Right cardiac atrium (tissue), 5 donors: ENCODE results near the gene GRM1. TPM values are rescaled to one million over a fixed set of nuclear protein-coding genes. Genes with fewer than 3 reads are reported as not detected.

Source experiments
- ATAC-seq, 2 donors: fragments of 200-7000 bp; cut with Tn5 transposase; one replicate each; pipeline versions ENCODE4 v1.8.0 to v1.9.1; 2020; ENCODE audit warnings: moderate library complexity in 2 of 2, mild to moderate bottlenecking in 1 of 2
- DNase-seq, 3 donors: peaks; one replicate each; pipeline ENCODE4 v3.0.0-alpha.2; 2020
- H3K27ac ChIP-seq: one replicate; pipeline ENCODE4 v1.5.1; 2013; ENCODE audit warnings: mild to moderate bottlenecking, low read length, control low read depth, moderate library complexity
- H3K27me3 ChIP-seq: one replicate; pipeline ENCODE4 v1.6.1; 2013; ENCODE audit not compliant: control insufficient read depth, insufficient read depth
- H3K4me1 ChIP-seq: one replicate; pipeline ENCODE4 v1.6.1; 2013; ENCODE audit warnings: low read length; ENCODE audit not compliant: control insufficient read depth, insufficient read depth
- H3K4me3 ChIP-seq: one replicate; pipeline ENCODE4 v1.5.1; 2013; ENCODE audit warnings: low read length, control low read depth
- H3K9me3 ChIP-seq: one replicate; pipeline ENCODE4 v1.6.1; 2013; ENCODE audit warnings: low read length; ENCODE audit not compliant: control insufficient read depth
- WGBS: extraction: QIAGEN DNeasy Blood & Tissue Kit; methylation state at CpG from one replicate; pipeline ENCODE4 v1.1.7; 2013; 5-methylcytosine and 5-hydroxymethylcytosine counted together
- intact Hi-C, 4 donors: fragments of 100-400 bp; cut with DNase I; formaldehyde crosslinking; loops; one replicate each; pipeline versions ENCODE4 v1.11.0 to v1.14.0; 2022 to 2023
- polyA plus RNA-seq: library from polyadenylated mRNA; stranded (reverse); fragments of 200-250 nt; gene quantifications from one replicate; pipeline ENCODE4 v1.2.3, GENCODE V29; 2013
- total RNA-seq, 4 donors: library from RNA; stranded (reverse); fragmentation: NEBNext Ultra II Directional; extraction: Animal tissue kit (Norgen Biotek cat#: 25700); gene quantifications; one replicate each; pipeline ENCODE4 v1.2.1, GENCODE V29; 2021
- donor health status: healthy with polysubstance abuse.
- donor health status: DM: no; HTN: yes; CAD: no.
- donor health status: DM: no; HTN: no; CAD: no.
- donor health status: DM: no; HTN: yes; CAD: no; lungs with severe emphysema.
- donor health status: DM: yes; HTN: yes; CAD: no.

GRM1 gene
- total and polyA plus RNA-seq, 5 donors: 0.02 to 0.89 (median 0.29) TPM

- Histone ChIP-seq H3K27ac (no peak overlapping the region), H3K4me3 (no peak overlapping the region), H3K9me3 (no peaks in the 10 kb centered on the region), H3K27me3 (no peaks in the 10 kb centered on the region), H3K4me1 (no peaks in the 10 kb centered on the region)
- 82% methylated on average over 1 of the region's 1 CpG for WGBS
- intact Hi-C loops: no loop called here
- ATAC-seq (no peak), DNase-seq (no peak)
These were observed 120.9 kb downstream of the GRM1 start for GRCh38 chr6:146149770-146150169.

DNA sequence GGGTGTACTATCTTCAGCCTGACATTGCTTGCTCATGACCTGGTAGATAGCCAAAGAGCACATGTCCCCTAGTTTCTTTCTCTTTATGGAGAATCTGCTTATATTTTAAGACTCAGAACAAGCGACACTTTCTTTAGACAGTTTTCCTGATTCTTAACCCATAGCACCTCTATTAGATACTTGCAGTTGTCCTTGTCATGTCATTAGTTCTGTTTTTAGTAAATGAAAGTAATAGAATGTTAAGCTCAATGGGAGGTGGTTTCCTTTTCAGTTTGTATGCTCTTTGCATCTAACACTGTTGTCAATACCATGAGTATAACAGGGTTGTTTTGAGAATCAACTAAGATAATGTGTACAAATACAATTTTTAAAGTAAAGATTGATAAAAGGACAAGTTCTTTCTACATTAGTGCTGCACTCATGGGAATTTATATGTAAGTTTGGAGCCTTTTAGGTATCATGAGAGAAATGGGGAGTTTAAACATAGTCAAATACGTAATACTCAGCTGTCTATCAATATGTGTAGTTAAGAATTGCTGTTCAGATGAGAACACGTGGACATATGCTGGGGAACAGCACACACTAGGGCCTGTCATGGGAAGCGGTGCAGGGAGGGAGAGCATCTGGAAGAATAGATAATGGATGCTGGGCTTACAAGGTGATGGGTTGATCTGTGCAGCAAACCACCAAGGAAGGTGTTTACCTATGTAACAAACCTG lies 124.3 kb downstream of the GRM1 start:
- H3K4me3 ChIP-seq: no peak overlapping the region
- intact Hi-C loops: no loop called here
- no peaks in the 10 kb centered on the region for H3K27me3 ChIP-seq
- ATAC-seq (no peak), DNase-seq (no peak)
- no peak overlapping the region for H3K27ac ChIP-seq
- no peaks in the 10 kb centered on the region for H3K4me1 ChIP-seq
- 70% methylated on average over 4 of the region's 4 CpGs for WGBS
- no peaks in the 10 kb centered on the region for H3K9me3 ChIP-seq

GRCh38 chr6:146154197-146154596 lies 125.3 kb downstream of the GRM1 start:
- ATAC-seq: no peak
- WGBS: 32% methylated on average over 6 of the region's 6 CpGs
- H3K27ac ChIP-seq: no peak overlapping the region
- H3K4me1 ChIP-seq: no peaks in the 10 kb centered on the region
- H3K27me3 ChIP-seq: no peaks in the 10 kb centered on the region
- intact Hi-C loops: no loop called here
- no peak overlapping the region for H3K4me3 ChIP-seq
- no peak for DNase-seq
- H3K9me3 ChIP-seq: no peaks in the 10 kb centered on the region

- Histone ChIP-seq H3K4me3 (no peak overlapping the region), H3K27me3 (no peaks in the 10 kb centered on the region), H3K4me1 (no peaks in the 10 kb centered on the region), H3K27ac (no peak overlapping the region), H3K9me3 (no peaks in the 10 kb centered on the region)
- intact Hi-C loops: no loop called here
- DNase-seq: no peak
- 45% methylated on average over 5 of the region's 5 CpGs for WGBS
- ATAC-seq: no peak
These were observed 132.8 kb downstream of the GRM1 start for GRCh38 chr6:146161664-146162063.

- H3K27me3 ChIP-seq: no peaks in the 10 kb centered on the region
- intact Hi-C loops: no loop called here
- DNase-seq (no peak), ATAC-seq (no peak)
- no peaks in the 10 kb centered on the region for H3K9me3 ChIP-seq
- no peak overlapping the region for H3K27ac ChIP-seq
- H3K4me3 ChIP-seq: no peak overlapping the region
- H3K4me1 ChIP-seq: no peaks in the 10 kb centered on the region
- WGBS: 74% methylated on average over 1 of the region's 1 CpG
These were observed 141.0 kb downstream of the GRM1 start for GRCh38 chr6:146169872-146170271.

GRCh38 chr6:146177785-146178184 lies 148.9 kb downstream of the GRM1 start:
- intact Hi-C loops: no loop called here
- WGBS: 97% methylated on average over 1 of the region's 1 CpG
- no peaks in the 10 kb centered on the region for H3K4me1 ChIP-seq

GRCh38 chr6:146183831-146184230 lies 155.0 kb downstream of the GRM1 start:
- no peak for ATAC-seq
- Histone ChIP-seq H3K4me1 (no peaks in the 10 kb centered on the region), H3K9me3 (no peaks in the 10 kb centered on the region), H3K4me3 (no peak overlapping the region), H3K27me3 (no peaks in the 10 kb centered on the region), H3K27ac (no peak overlapping the region)
- no peak for DNase-seq
- WGBS: 54% methylated on average over 1 of the region's 1 CpG
- intact Hi-C loops: no loop called here

More at GRCh38 chr6:146177785-146178184, 148.9 kb downstream of the GRM1 start:
- Histone ChIP-seq H3K27me3 (no peaks in the 10 kb centered on the region), H3K9me3 (no peaks in the 10 kb centered on the region), H3K27ac (no peak overlapping the region), H3K4me3 (no peak overlapping the region)
- ATAC-seq (no peak), DNase-seq (no peak)

DNA sequence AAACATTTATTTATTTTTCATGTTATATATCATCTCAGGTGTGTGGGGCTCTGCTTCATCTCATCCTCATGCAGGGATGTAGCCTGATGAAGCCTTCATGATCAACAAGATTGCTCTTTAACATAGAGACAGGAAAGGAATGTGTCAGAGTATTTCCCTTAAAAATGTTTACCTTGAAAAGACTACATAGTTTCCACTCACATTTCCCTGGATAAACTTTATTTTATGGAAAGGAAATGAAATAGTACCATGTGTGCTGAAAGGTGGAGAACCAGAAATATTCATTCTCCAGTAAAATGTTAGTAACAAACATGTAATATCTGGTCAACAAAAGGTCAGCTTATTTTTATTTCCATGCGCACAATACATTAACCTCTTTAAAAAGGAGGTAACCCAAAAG lies 155.8 kb downstream of the GRM1 start:
- no peaks in the 10 kb centered on the region for H3K27me3 ChIP-seq
- intact Hi-C loops: no loop called here
- ATAC-seq (no peak), DNase-seq (no peak)
- H3K27ac ChIP-seq: no peak overlapping the region
- 85% methylated on average over 1 of the region's 1 CpG for WGBS
- no peak overlapping the region for H3K4me3 ChIP-seq
- no peaks in the 10 kb centered on the region for H3K9me3 ChIP-seq
- no peaks in the 10 kb centered on the region for H3K4me1 ChIP-seq

- no peaks in the 10 kb centered on the region for H3K4me1 ChIP-seq
- WGBS: 82% methylated on average over 3 of the region's 3 CpGs
- H3K27ac ChIP-seq: no peak overlapping the region
- H3K27me3 ChIP-seq: no peaks in the 10 kb centered on the region
- no peaks in the 10 kb centered on the region for H3K9me3 ChIP-seq
- no peak overlapping the region for H3K4me3 ChIP-seq
- ATAC-seq: no peak
- intact Hi-C loops: no loop called here
- DNase-seq: no peak
These were observed 160.3 kb downstream of the GRM1 start for GRCh38 chr6:146189131-146189530.

- no peak for ATAC-seq
- Histone ChIP-seq H3K27me3 (no peaks in the 10 kb centered on the region), H3K4me1 (no peaks in the 10 kb centered on the region), H3K4me3 (no peak overlapping the region), H3K27ac (no peak overlapping the region), H3K9me3 (no peaks in the 10 kb centered on the region)
- no peak for DNase-seq
- 71% methylated on average over 2 of the region's 2 CpGs for WGBS
- intact Hi-C loops: no loop called here
These were observed 161.7 kb downstream of the GRM1 start for GRCh38 chr6:146190581-146190980.

DNA sequence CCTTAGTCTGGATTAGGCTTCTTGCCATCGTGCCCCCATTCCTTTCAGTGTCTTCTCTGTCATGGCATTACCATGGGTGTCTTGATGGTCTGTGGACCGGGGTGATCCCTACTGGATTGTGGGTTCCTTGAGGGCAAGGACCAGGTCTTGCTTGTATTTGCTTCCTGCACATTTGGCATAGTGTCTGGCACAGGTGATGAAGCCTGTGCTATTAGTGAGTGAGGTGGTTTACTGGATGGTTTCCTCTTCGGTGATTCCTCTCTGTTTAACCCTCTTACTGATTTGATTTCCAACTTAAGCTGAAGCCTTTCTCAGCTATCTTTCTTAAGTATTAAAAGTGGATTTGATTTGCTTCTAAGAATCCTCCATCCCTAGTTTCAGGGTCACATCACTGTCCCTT lies 162.3 kb downstream of the GRM1 start:
- Histone ChIP-seq H3K27ac (no peak overlapping the region), H3K9me3 (no peaks in the 10 kb centered on the region), H3K27me3 (no peaks in the 10 kb centered on the region), H3K4me1 (no peaks in the 10 kb centered on the region), H3K4me3 (no peak overlapping the region)
- ATAC-seq (no peak), DNase-seq (no peak)
- intact Hi-C loops: no loop called here
- WGBS: 83% methylated on average over 3 of the region's 3 CpGs

DNA sequence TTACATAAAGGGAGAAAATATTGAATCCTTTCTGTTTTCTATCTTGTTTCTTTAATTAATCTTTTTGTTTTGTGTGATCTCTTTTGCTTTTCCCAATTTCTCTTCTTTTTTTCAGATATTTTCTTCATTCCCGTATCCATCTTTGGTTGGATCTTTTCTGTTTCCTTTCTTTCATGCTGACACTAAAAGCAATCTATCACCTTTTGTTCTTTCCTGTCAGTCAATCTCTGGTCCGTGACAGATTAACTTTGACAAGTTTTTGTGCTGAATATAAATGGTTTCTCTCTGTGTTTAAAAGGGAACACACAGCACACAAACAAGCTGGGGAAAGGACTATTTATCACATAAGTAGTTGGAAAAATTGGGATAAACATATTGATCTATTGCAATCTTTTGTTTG lies 162.8 kb downstream of the GRM1 start:
- DNase-seq: no peak

More for the DNA sequence above, 162.8 kb downstream of the GRM1 start:
- WGBS: 37% methylated on average over 2 of the region's 2 CpGs
- no peaks in the 10 kb centered on the region for H3K27me3 ChIP-seq
- H3K4me3 ChIP-seq: no peak overlapping the region
- no peak for ATAC-seq
- intact Hi-C loops: no loop called here
- H3K4me1 ChIP-seq: no peaks in the 10 kb centered on the region
- H3K27ac ChIP-seq: no peak overlapping the region
- H3K9me3 ChIP-seq: no peaks in the 10 kb centered on the region
